ENCODE results near the gene FER.

FER gene

DNA sequence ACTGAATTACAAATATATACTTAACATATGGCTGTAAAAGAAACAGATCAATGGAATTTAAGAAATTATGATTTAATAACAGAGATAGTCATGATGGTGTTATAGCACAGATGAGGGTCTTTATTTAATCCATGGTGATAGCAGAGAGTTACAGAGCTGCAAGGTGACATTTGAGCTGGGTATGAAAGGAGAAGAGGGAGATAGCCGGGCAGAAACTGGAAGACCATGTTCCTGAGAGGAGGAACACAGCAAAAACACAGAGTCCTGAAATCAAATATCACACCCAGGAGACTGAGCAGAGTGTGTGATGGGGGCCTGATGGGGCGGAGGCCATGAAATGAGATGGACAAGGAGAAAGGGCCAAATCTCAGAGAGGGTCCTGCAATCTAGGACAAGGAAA, 498.7 kb downstream of the FER start:
- no peak for DNase-seq (ENCODE audit: low read depth in 2 of 2)

Measured in activated CD4-positive, alpha-beta T cell treated with anti-CD3 and anti-CD28 coated beads for 24 hours (primary cell).